Kidney tubule cell (primary cell): ENCODE measurements around the gene BRS3.

ENCODE experiments used
- DNase-seq: peaks from one replicate; pipeline ENCODE4 v3.0.0-alpha.2; 2018; ENCODE audit warnings: low spot score

The BRS3 gene

DNA sequence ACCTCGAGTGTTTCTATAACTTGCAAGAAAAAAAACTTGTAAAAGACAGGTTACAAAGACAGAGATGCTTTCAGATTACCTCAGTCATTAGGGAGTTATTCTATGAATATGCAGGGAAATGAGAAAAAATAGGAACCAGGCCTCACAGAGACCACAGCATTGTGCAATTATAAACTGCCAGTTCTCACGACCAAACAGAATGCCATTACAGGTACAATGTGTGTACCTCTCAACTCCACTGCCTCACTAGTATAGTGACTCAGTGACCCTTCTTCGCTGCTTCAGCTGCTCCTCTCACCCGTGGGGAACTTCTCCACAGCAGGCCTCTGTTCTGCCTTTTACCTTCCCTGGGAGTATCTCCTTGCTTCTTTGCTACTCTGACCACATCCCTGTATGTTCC, 7.3 kb downstream of the BRS3 start:
- no peak for DNase-seq

DNA sequence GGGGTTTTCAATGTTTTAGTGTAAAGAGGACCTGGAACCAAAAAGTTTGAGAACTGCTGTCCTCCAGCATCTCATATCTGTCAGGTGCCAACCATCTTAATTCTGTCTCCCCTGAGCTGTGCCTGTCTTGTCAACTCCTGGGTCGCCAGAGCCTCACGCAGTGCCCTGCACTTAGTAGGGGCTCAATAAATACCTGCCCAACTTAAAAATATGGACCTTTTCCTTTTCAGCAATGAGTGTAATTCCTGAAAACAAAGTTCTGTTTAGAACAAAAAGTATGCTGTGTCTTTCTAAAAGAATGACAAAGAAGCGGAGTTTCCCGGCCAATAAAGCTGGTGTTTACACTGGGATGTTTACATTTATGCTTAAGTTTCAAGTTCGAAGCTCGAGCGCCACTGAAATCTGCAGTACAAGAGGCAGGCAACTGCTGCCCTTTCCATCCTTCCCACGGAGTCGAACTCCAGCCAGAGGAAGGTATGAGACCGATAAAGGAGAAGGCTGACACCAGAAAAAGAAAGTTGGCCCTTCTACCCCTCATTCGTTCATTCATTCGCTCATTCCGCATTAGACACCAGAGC, 8.5 kb downstream of the BRS3 start:
- DNase-seq = no peak

GRCh38 chrX:136496764-136497555, 9.2 kb downstream of the BRS3 start:
- peak; percentile 83 for DNase-seq

DNA sequence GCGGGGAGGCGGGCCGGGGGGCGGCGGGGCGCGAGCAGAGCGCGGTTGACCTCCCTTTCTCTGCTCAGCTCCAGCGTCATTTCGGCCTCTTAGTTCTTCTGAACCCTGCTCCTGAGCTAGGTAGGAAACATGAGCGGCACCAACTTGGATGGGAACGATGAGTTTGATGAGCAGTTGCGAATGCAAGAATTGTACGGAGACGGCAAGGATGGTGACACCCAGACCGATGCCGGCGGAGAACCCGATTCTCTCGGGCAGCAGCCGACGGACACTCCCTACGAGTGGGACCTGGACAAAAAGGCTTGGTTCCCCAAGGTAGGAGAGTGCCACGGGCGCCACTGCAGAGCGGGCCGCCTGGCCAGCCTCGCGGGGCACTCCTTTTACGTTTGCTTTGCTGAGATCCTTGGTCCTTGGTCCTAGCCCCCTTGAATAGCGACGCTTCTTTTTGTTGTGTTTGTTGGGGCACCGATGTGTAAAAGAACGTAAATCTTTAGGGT, 9.9 kb downstream of the BRS3 start, which contains the start of gene HTATSF1:
Gene HTATSF1, plus strand, starts transcription at position 37 of the 497 bp plus-strand sequence. Its CDS starts 93 bp downstream, at position 130.
- no peak for DNase-seq

DNA sequence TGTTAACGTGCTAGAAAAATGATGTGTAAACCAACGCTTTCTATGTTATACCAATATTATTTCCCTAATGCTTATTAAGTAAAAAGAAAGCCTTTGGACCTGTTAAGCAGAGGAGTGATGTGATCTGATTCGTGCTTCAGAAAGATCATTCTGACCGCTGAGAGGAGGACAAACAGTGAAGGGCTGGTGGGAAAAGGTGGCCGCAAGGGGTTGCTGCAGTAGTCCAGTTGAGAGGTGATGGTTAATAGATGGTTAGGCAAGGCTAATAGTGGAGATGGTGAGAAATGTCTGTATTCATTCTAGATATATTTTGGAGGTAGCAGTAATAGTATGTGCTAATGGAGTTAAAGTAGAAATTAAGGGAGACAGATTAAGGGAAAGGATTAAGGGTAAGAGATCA, 31.3 kb downstream of the BRS3 start:
- no peak for DNase-seq

GRCh38 chrX:136523770-136524169, 36.0 kb downstream of the BRS3 start:
- DNase-seq = no peak

DNA sequence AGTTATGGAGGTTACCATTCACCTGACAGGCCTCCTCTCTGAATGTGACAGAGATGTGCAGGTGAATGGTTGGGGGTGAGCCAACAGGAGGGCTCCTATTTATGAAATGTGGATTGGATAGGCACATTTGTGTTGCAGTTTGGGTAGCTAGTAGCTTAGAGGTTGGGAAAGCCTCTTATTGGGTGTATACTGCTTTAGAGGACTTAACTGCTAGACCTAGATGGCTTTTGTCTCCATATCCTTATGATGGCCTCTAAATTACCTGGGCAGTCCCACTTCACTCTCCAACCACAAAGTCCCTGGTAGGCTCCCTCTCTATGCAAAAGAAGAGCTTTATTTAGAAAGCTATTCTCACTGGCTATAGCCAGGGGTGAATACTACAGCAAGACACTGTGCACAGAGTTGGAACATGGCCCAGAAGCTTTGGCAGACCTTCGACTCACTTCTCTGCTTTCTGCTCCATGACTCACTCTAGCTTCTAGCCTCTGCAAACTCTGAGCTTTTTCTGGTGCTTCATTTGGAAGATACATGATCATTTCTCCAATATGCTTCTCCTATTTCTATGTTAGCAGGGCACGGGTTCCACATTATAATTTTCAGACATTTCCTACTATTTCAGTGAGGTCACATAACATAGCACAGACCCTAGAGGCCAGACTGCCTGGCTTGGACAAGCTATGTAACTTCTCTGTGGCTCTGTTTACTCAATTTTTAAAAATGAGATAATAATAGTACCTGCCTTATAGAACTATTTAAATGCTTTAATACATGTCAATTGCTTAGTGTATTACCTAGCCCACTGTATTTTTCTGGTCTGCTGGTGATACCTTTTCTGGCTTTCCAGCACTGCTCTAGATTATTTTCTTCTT, 38.2 kb downstream of the BRS3 start:
- DNase-seq = peak; percentile 70

DNA sequence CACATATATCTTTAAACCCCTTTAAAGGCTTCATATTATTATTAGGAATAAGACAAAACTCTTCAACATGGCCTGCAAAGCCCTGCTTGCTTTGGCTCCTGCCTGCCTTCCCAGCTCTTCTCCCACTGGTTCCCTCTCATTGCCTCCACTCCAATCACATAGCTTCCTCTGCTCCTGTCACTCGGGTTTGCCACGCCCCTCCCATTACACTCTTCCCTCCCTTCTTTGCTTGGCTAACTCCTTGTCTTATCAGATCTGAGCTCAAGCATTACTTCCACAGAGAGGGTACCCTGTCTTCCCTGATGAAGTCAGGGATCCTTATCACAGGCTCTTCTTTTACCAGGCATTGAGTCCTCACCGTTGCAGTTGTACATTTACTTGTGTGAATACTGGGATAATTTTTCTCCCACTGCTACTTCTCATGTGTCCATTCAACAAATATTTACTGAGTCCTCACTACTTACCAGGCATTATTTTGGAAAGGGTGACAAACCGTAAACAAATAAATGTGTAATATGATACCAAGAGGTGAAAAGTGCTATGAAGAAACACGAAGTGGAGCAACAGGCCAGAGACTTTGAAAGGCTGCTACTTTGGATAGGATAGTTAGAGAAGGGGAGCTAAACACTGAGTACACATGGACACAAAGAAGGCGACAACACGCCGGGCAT, 41.0 kb downstream of the BRS3 start:
- DNase-seq = peak; percentile 1

- DNase-seq = no peak
Measured at GRCh38 chrX:136529795-136530194, 42.0 kb downstream of the BRS3 start.

- DNase-seq = peak; percentile 31
Measured at GRCh38 chrX:136531951-136532350, 44.2 kb downstream of the BRS3 start, which contains the start of gene VGLL1. Gene VGLL1 (plus strand): TSS chrX:136532215. CDS start chrX:136536021, 3,806 bp downstream.

DNA sequence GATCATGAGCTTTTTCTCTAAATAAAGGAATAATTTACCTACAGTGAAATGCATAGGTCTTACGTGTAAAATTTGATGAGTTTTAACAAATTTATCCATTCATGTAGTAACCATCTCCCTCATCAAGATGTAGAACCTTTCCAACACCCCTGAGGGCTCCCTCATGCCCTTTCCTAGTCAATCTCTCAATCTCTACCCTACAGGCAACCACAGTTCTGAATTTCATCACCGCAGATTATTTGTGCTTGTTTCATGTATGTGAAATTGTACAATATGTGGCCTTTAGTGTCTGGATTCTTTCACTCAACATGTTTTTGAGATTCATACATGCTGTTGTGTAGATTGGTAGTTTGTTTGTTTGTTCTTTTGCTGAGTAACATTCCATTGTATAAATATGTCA, 46.4 kb downstream of the BRS3 start:
- no peak for DNase-seq

GRCh38 chrX:136538811-136539210, 51.1 kb downstream of the BRS3 start:
- no peak for DNase-seq

DNA sequence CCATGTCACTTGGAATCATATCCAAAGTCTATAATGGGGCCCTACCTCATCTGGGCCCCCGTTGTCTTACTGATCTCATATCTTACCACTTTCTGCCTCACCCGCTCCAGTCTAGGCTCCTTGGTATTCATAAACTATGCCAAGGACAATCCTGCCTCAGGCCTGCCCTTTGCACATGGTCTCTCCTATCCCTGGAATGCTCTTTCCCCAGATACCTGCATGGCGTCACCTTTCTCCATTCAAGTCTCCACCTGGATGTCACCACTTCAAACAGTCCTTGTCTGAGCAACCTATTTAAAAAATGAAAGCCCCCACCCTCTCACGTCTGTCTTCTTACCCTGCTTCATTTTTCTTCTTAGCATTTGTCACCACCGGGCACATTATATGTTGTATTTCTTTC, 52.5 kb downstream of the BRS3 start:
- no peak for DNase-seq

DNA sequence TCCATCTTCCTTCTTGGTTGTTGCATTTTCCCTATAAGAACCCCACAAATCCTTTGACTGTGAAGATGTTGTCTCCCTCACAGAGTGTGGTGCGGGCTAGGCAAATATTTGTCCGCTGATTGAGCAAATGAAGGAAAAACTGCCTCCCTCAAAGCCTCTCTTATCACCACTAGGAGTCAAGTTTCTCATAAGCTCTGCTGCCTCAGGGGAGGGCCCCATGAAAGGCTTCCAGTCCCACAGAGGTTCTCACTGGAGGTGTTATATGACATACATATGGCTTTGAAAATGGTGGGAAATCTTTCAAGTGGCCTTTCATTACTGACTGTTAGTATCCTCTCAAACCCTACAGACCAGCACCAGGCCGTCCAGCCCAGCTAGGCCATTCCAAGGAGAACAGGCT, 53.5 kb downstream of the BRS3 start:
- DNase-seq = no peak

- no peak for DNase-seq
Measured at GRCh38 chrX:136542281-136542680, 54.5 kb downstream of the BRS3 start.
